Keratinocyte (primary cell): ENCODE measurements around the gene BID. TPM values are rescaled to one million over a fixed set of nuclear protein-coding genes. Genes with fewer than 3 reads are reported as not detected.

Experiments
- DNase-seq: peaks from one replicate; pipeline ENCODE4 v3.0.0-alpha.2; 2011; ENCODE audit warnings: low read depth, missing footprints, low spot score
- FAIRE-seq: peaks from 2 replicates; lab custom pipeline; 2011; peaks lifted over from hg19 to GRCh38; lab: Jason Lieb, UNC
- H2AFZ ChIP-seq: 2 replicates; pipeline ENCODE4 v1.6.0; 2012; ENCODE audit warnings: low read length, control low read depth, inconsistent platforms; ENCODE audit not compliant: control insufficient read depth
- H3K27ac ChIP-seq: 2 replicates; pipeline ENCODE4 v1.5.1; 2011; ENCODE audit warnings: low read length; ENCODE audit not compliant: control insufficient read depth, insufficient read depth
- H3K27me3 ChIP-seq: 3 replicates; pipeline ENCODE4 v1.6.0; 2011; ENCODE audit warnings: low read length; ENCODE audit not compliant: control insufficient read depth, insufficient read depth; ENCODE audit errors: extremely low read depth
- H3K36me3 ChIP-seq, 2 experiments: 2 replicates in 1 of 2; 3 replicates in 1 of 2; pipeline ENCODE4 v1.5.1; 2011; ENCODE audit warnings: low read length in 2 of 2, mild to moderate bottlenecking in 1 of 2; ENCODE audit not compliant: control insufficient read depth in 2 of 2, insufficient read depth in 2 of 2; ENCODE audit errors: extremely low read depth in 1 of 2
- H3K4me1 ChIP-seq: 3 replicates; pipeline ENCODE4 v1.5.1; 2011; ENCODE audit warnings: low read length; ENCODE audit not compliant: control insufficient read depth, insufficient read depth; ENCODE audit errors: extremely low read depth
- H3K4me2 ChIP-seq: 3 replicates; pipeline ENCODE4 v1.6.0; 2011; ENCODE audit warnings: low read depth, low read length; ENCODE audit not compliant: control insufficient read depth, insufficient read depth; ENCODE audit errors: extremely low read depth
- H3K4me3 ChIP-seq, 3 experiments: fragments of 200-600 bp in 1 of 3; sonication (generic) in 1 of 3; 2 replicates in 2 of 3; 3 replicates in 1 of 3; pipeline ENCODE4 v1.5.1; 2011 to 2016; ENCODE audit warnings: low read length in 3 of 3, mild to moderate bottlenecking in 3 of 3, control low read depth in 2 of 3, inconsistent platforms in 1 of 3, low read depth in 1 of 3, mixed read lengths in 1 of 3, mixed run types in 1 of 3, moderate library complexity in 1 of 3; ENCODE audit not compliant: control insufficient read depth in 2 of 3, insufficient read depth in 2 of 3; ENCODE audit errors: extremely low read depth in 1 of 3
- H3K79me2 ChIP-seq: 2 replicates; pipeline ENCODE4 v1.6.0; 2012; ENCODE audit warnings: low read length; ENCODE audit not compliant: control insufficient read depth, insufficient read depth
- H3K9ac ChIP-seq: 3 replicates; pipeline ENCODE4 v1.6.0; 2011; ENCODE audit warnings: low read length; ENCODE audit not compliant: control insufficient read depth, insufficient read depth; ENCODE audit errors: extremely low read depth
- H3K9me1 ChIP-seq: 3 replicates; pipeline ENCODE4 v1.6.0; 2011; ENCODE audit warnings: low read length; ENCODE audit not compliant: control insufficient read depth, insufficient read depth; ENCODE audit errors: extremely low read depth
- H3K9me3 ChIP-seq: 2 replicates; pipeline ENCODE4 v1.5.1; 2012; ENCODE audit warnings: low read depth, low read length; ENCODE audit not compliant: control insufficient read depth
- H4K20me1 ChIP-seq: 3 replicates; pipeline ENCODE4 v1.6.0; 2011; ENCODE audit warnings: low read length; ENCODE audit not compliant: control insufficient read depth, insufficient read depth; ENCODE audit errors: extremely low read depth
- EZH2 ChIP-seq: IDR thresholded peaks from one replicate; pipeline ENCODE4 v1.6.1; 2012; ENCODE audit warnings: inconsistent platforms, mild to moderate bottlenecking, low read length, moderate library complexity
- dilution Hi-C: fragments of 300-500 bp; cut with MboI; formaldehyde crosslinking; loops from one replicate; pipeline ENCODE4 v1.7.0; 2020; ENCODE audit warnings: low sequenced_read_pairs; ENCODE audit not compliant: extremely low pct_ligation_motif_present
- polyA plus RNA-seq, 5 experiments: library from polyadenylated mRNA; depleted of rRNA in 3 of 5; stranded (reverse) in 3 of 5; stranded (forward) in 1 of 5; unstranded in 1 of 5; fragments of >200 nt; gene quantifications; 1 replicate in 1 of 5; 2 replicates in 3 of 5; 3 replicates in 1 of 5; pipeline versions ENCODE4 v1.2.1 to v1.2.3, GENCODE V29; 2011 to 2012; ENCODE audit warnings: missing spikeins in 2 of 5, low read depth in 1 of 5, low replicate concordance in 1 of 5
- TF ChIP-seq, protein P1 (sequence below), 3 experiments: IDR thresholded peaks in 1 of 3; conservative IDR thresholded peaks in 1 of 3; optimal IDR thresholded peaks in 1 of 3; 2 replicates in 2 of 3; 3 replicates in 1 of 3; pipeline versions ENCODE3 to v1.5.1; 2011; ENCODE audit warnings: low read length in 3 of 3, mild to moderate bottlenecking in 3 of 3, moderate library complexity in 2 of 3, control low read depth in 1 of 3, inconsistent platforms in 1 of 3; ENCODE audit not compliant: insufficient read depth in 2 of 3; ENCODE audit errors: extremely low read depth in 1 of 3

BID gene
- polyA plus RNA-seq, 1 donor (not counting 4 experiments of a cell fraction or from before 2014, with no cell fraction given), result 46.0 TPM

DNA sequence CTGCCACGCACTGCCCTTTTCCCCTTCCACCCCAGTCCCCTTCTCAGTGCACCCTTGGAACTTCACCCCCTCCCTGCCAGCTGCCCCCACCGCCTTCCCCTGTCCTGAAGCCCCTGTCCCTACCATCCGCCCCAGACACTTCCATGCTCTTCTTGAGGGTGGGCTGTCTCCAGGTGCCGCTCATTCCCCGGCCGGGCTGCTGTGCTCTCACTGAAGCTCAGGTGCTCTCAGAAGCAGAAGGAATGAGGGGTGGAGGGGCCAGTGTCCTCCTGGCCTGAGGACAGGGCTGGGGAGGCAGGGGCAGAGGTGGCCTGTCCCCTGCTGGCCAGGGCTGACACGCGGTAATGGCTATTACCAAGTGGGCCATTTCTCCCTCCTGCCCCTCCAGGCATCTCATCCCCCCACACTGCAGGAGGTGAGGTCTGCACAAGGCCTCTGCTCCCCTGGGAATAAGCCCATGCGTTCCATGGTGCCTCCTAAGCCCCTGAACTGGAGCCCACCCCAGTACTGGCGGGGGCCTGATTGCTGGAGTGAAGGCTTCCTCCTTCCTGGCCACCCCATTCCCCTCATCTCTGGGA, 6.6 kb upstream of the BID start:
- dilution Hi-C loops, result no loop called here
- FAIRE-seq, result no peak
- H3K4me1 ChIP-seq, result peaks cover 19% of the 10 kb centered on the region
- no peaks in the 10 kb centered on the region for H4K20me1 ChIP-seq
- no peak overlapping the region for H3K4me2 ChIP-seq
- H3K36me3 ChIP-seq, result no peaks in the 10 kb centered on the region
- DNase-seq, result no peak
- no peak overlapping the region for H3K27ac ChIP-seq
- peaks cover 5% of the 10 kb centered on the region for H3K9me1 ChIP-seq
- H2AFZ ChIP-seq, result no peak overlapping the region
- H3K79me2 ChIP-seq, result no peaks in the 10 kb centered on the region
- no peaks in the 10 kb centered on the region for H3K27me3 ChIP-seq
- TF ChIP-seq, protein P1, sequence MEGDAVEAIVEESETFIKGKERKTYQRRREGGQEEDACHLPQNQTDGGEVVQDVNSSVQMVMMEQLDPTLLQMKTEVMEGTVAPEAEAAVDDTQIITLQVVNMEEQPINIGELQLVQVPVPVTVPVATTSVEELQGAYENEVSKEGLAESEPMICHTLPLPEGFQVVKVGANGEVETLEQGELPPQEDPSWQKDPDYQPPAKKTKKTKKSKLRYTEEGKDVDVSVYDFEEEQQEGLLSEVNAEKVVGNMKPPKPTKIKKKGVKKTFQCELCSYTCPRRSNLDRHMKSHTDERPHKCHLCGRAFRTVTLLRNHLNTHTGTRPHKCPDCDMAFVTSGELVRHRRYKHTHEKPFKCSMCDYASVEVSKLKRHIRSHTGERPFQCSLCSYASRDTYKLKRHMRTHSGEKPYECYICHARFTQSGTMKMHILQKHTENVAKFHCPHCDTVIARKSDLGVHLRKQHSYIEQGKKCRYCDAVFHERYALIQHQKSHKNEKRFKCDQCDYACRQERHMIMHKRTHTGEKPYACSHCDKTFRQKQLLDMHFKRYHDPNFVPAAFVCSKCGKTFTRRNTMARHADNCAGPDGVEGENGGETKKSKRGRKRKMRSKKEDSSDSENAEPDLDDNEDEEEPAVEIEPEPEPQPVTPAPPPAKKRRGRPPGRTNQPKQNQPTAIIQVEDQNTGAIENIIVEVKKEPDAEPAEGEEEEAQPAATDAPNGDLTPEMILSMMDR (optimal IDR thresholded peaks at IDR 0.05 in 1 of 3, IDR thresholded peaks at IDR 0.05 in 1 of 3, conservative IDR thresholded peaks at IDR 0.05 in 1 of 3; ENCODE audit: extremely low read depth in 1 of 3, insufficient read depth in 2 of 3, low read length in 3 of 3), result no peak
- no peak for TF ChIP-seq EZH2
- H3K4me3 ChIP-seq, result no peak overlapping the region
- no peaks in the 10 kb centered on the region for H3K9me3 ChIP-seq
- peak overlapping the region; percentile 22 for H3K9ac ChIP-seq

DNA sequence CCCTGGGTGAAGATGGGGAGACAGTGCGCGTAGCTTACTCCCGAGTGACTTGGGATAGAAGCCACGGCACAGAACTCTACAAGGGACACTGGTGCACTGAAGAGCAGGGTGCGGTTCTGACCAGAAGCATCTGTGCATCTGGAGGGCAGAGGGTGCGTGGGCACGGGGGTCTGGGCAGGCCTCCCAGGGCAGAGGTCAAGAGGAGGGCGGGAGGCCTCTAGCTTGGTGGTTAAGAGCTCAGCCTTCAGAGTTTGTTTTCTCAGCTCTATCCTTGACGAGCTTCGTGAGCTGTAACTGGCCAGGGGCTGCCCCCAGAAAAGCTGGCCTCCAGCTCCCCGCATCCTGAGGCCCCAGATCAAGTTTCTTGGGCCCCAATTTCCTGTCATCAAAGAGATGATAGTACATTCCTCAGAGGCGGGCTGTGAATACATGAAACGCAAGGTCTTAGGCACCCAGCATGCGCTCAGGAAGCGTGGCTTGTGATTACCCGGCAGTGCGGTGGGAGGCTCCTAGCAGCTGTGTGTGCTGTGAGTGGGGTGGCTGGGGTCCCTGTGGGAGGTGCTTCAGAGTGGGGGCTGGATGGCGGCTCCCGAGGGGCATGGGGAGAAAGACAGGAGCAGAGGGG, 6.0 kb upstream of the BID start:
- dilution Hi-C loops, result no loop called here
- Histone ChIP-seq H2AFZ (no peak overlapping the region), H3K27ac (no peak overlapping the region), H3K36me3 (no peaks in the 10 kb centered on the region), H3K9ac (no peak overlapping the region), H3K27me3 (peaks cover 4% of the 10 kb centered on the region), H4K20me1 (no peaks in the 10 kb centered on the region), H3K4me2 (no peak overlapping the region), H3K4me3 (no peak overlapping the region), H3K4me1 (peaks cover 19% of the 10 kb centered on the region), H3K9me1 (peaks cover 5% of the 10 kb centered on the region), H3K9me3 (no peaks in the 10 kb centered on the region), H3K79me2 (no peaks in the 10 kb centered on the region)
- DNase-seq (no peak), FAIRE-seq (no peak)
- no peak for TF ChIP-seq EZH2
- TF ChIP-seq, protein P1 (optimal IDR thresholded peaks at IDR 0.05 in 1 of 3, IDR thresholded peaks at IDR 0.05 in 1 of 3, conservative IDR thresholded peaks at IDR 0.05 in 1 of 3; ENCODE audit: extremely low read depth in 1 of 3, insufficient read depth in 2 of 3, low read length in 3 of 3), result no peak
